DMS153 (cell line): Measurements from ENCODE around the gene BCL11B.

Source experiments
- DNase-seq: peaks from one replicate; lab custom pipeline; 2025; lab: John Stamatoyannopoulos, UW

Gene BCL11B

GRCh38 chr14:99271951-99272631, at the start of gene BCL11B:
BCL11B (minus strand) TSS chr14:99272197; CDS start chr14:99271218, 979 bp downstream.
- peak; percentile 82 for DNase-seq

DNA sequence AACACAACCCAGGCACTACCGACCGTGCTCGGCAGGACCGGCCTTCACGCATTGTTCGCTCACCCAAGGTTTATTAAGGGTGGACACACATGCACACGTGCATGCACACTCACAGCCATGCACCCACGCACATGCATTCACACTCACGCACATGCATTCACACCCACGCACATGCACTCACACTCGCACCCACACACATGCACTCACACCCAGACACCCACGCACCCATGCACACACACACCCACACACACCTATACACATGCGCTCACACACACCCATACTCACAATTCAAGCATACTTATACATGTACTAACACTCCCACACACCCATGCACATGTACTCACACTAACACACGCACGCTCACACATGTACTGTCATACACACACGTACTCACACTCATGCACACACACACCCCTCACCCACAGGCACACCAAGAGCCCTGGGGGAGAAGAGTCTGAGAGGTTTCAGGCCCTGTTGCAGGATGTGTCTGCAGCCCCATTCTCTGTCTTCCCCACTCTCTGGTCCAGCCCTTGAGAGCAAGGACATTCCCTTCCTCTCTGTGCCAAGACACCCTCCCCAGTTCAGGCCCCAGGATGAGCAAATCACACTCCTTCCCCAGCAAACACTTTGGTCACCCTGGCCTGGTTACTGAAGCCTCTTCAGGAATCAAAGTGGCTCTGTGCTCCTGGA, 49.4 kb upstream of the BCL11B start:
- no peak for DNase-seq

- no peak for DNase-seq
Observed at GRCh38 chr14:99320621-99321235, 48.7 kb upstream of the BCL11B start.

GRCh38 chr14:99320105-99320572, 48.1 kb upstream of the BCL11B start:
- no peak for DNase-seq

DNA sequence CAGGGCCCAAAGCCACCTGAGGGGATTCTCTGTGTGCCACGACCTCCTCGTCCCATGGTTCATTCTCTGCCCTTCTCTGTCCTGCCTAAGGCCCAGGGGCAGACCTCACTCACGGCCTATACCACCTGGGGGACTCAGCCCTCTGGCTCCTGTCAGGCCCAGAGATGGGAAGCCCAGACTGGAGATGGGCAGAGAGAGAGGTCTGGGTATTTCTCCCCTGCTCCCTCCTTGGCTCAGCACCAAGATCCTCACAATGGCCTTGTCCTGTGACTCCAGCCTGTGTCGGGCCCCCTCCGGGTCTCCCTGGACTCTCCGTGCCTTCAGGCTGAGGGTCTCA, 46.9 kb upstream of the BCL11B start:
- DNase-seq, result no peak

GRCh38 chr14:99318091-99318958, 46.3 kb upstream of the BCL11B start:
- DNase-seq, result no peak

GRCh38 chr14:99317231-99318090, 45.5 kb upstream of the BCL11B start:
- DNase-seq, result no peak

DNA sequence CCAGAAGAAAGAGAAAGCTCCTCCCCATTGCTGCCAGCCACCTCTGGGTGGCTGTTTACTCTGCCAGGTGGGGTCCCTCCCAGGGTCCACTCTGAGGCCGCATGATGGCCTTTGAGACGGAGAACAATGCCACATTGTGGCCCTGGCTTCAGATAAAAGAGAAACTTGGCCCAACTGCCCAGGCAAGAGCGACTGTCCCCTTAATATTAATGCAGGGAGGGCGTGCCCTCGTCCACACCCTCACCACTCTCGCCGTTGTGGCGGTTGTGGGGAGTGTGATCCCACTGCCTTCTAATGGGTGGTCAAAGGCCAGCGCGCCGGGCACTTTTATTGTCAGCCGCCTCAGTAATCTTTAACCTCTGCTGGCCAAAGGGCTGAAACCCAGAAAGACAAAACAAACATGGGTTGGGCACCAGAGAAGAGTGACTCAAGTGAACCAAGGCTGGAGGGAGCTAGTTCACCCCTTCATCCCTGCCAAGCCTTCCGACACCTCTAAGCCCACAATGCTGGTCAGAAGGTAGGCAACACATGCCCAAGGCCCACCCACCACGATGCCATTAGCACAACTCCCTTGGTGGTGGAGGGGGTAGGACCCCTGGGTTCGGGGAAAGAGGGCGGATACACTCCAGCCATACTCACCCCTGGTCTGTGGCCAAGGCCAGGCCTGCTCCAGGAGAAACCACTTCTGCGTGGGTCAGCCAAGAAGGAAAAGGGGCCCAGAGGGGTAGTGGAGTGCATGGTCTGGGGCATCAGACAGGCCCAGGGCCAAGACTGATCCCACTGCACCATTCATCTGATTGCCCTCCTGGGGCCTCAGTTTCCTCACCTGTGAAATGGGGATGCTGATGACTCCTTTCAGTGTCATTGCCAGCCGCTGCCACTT, 44.5 kb upstream of the BCL11B start:
- DNase-seq, result no peak

GRCh38 chr14:99315197-99315596, 43.2 kb upstream of the BCL11B start:
- no peak for DNase-seq

- DNase-seq, result no peak
Observed at GRCh38 chr14:99314623-99315022, 42.6 kb upstream of the BCL11B start.

DNA sequence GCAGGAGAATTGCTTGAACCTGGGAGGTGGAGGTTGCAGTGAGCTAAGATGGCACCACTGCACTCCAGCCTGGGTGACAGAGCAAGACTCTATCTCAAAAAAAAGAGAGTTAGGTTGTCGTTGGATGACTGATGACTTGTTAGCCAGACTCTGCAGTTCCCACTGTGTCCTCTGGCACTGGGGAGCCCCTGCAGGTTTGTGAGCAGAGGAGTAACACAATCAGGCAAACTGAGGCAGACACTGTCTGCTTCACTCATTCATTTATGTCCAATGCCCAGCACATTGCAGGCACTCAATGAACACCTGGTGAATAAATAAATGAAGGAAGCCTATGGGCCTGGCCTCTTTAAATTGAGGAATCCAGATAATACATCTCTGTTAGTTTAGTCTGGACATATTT, 41.2 kb upstream of the BCL11B start:
- DNase-seq, result no peak

GRCh38 chr14:99312106-99312505, 40.1 kb upstream of the BCL11B start:
- DNase-seq, result no peak

- DNase-seq, result no peak
Observed at GRCh38 chr14:99309220-99309766, 37.3 kb upstream of the BCL11B start.

DNA sequence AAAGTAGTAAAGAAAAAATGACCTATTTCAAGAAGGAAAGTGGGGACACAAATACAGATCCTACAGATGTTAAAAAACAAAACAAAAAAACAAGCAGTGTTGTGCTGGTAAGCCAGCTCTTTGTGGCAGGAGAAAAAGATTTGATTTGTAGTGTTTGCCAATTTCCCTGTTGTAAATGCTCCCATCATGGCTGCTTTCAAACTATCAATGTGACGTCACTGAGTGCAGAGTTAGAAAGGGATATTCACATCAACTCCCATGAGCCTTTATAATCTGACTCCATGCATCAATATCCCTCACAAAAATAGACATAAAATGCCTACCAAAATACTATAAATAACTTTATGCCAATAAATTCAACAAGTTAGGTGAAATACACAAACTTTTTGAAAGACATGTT, 32.2 kb upstream of the BCL11B start:
- DNase-seq, result no peak

GRCh38 chr14:99300190-99300589, 28.2 kb upstream of the BCL11B start:
- no peak for DNase-seq

GRCh38 chr14:99296517-99296916, 24.5 kb upstream of the BCL11B start:
- no peak for DNase-seq

- DNase-seq, result no peak
Observed at GRCh38 chr14:99289394-99290189, 17.6 kb upstream of the BCL11B start.

- no peak for DNase-seq
Observed at GRCh38 chr14:99288948-99289347, 17.0 kb upstream of the BCL11B start.

GRCh38 chr14:99287269-99287942, 15.4 kb upstream of the BCL11B start:
- no peak for DNase-seq
